CD14-positive monocyte (primary cell): ENCODE measurements around the gene NLRP14. TPM values are rescaled to one million over a fixed set of nuclear protein-coding genes. Genes with fewer than 3 reads are reported as not detected.

ENCODE experiments used
- DNase-seq, 3 donors: peaks; one replicate each; pipeline ENCODE4 v3.0.0-alpha.2; 2011 to 2022
- H2AFZ ChIP-seq: 2 replicates; pipeline ENCODE4 v1.6.0; 2012; ENCODE audit warnings: mild to moderate bottlenecking, low read depth, low read length, inconsistent platforms; ENCODE audit not compliant: insufficient read depth, poor library complexity, severe bottlenecking
- H3K27ac ChIP-seq, 2 donors: 1 replicate in 1 of 2; 2 replicates in 1 of 2; pipeline ENCODE4 v1.5.1; 2012 to 2013; ENCODE audit warnings: low read length in 2 of 2, control low read depth in 1 of 2, inconsistent platforms in 1 of 2, low read depth in 1 of 2, mild to moderate bottlenecking in 1 of 2
- H3K27me3 ChIP-seq, 2 donors: one replicate each; pipeline versions ENCODE4 v1.6.0 to v1.6.1; 2011 to 2013; ENCODE audit warnings: low read length in 2 of 2; ENCODE audit not compliant: control insufficient read depth in 2 of 2, insufficient read depth in 2 of 2
- H3K36me3 ChIP-seq, 2 donors: replicated peaks in 1 of 2; 1 replicate in 1 of 2; 2 replicates in 1 of 2; pipeline versions ENCODE4 v1.5.1 to v1.6.1; 2012 to 2013; ENCODE audit warnings: low read length in 2 of 2, control low read depth in 1 of 2, inconsistent platforms in 1 of 2, mild to moderate bottlenecking in 1 of 2; ENCODE audit not compliant: insufficient read depth in 2 of 2, control insufficient read depth in 1 of 2
- H3K4me1 ChIP-seq, 2 donors: 1 replicate in 1 of 2; 2 replicates in 1 of 2; pipeline versions ENCODE4 v1.5.1 to v1.6.1; 2012 to 2013; ENCODE audit warnings: low read length in 2 of 2, control low read depth in 1 of 2, inconsistent platforms in 1 of 2, mild to moderate bottlenecking in 1 of 2, moderate library complexity in 1 of 2; ENCODE audit not compliant: insufficient read depth in 2 of 2, control insufficient read depth in 1 of 2
- H3K4me2 ChIP-seq: replicated peaks from 2 replicates; pipeline ENCODE3; 2012; ENCODE audit warnings: low read length, moderate library complexity, mild to moderate bottlenecking; ENCODE audit not compliant: poor library complexity, severe bottlenecking; ENCODE audit errors: extremely low read depth
- H3K4me3 ChIP-seq, 3 experiments: fragments of 200-600 bp in 1 of 3; sonication (generic) in 1 of 3; replicated peaks in 1 of 3; 1 replicate in 2 of 3; 2 replicates in 1 of 3; pipeline ENCODE4 v1.5.1; 2011 to 2013; ENCODE audit warnings: low read length in 3 of 3, mild to moderate bottlenecking in 3 of 3, control low read depth in 2 of 3, low read depth in 2 of 3, inconsistent platforms in 1 of 3, moderate library complexity in 1 of 3
- H3K79me2 ChIP-seq: 2 replicates; pipeline ENCODE4 v1.6.0; 2012; ENCODE audit warnings: mild to moderate bottlenecking, control low read depth, inconsistent platforms, low read length, moderate library complexity; ENCODE audit not compliant: insufficient read depth
- H3K9ac ChIP-seq: 2 replicates; pipeline ENCODE4 v1.6.0; 2017; ENCODE audit warnings: low read length, mild to moderate bottlenecking; ENCODE audit not compliant: insufficient read depth, poor library complexity, severe bottlenecking
- H3K9me3 ChIP-seq, 2 donors: replicated peaks in 1 of 2; 1 replicate in 1 of 2; 2 replicates in 1 of 2; pipeline versions ENCODE4 v1.5.1 to v1.6.1; 2012 to 2013; ENCODE audit warnings: low read length in 2 of 2, control low read depth in 1 of 2; ENCODE audit not compliant: control insufficient read depth in 1 of 2, insufficient read depth in 1 of 2
- H4K20me1 ChIP-seq: 2 replicates; pipeline ENCODE4 v1.6.0; 2012; ENCODE audit warnings: mild to moderate bottlenecking, low read length, control low read depth, moderate library complexity; ENCODE audit not compliant: insufficient read depth
- H3K27ac Mint-ChIP-seq, 7 donors: one replicate each; pipeline ENCODE4 v1.8.0; 2020; ENCODE audit warnings: mild to moderate bottlenecking in 7 of 7, mixed read lengths in 7 of 7, moderate library complexity in 6 of 7, inconsistent platforms in 2 of 7
- H3K27me3 Mint-ChIP-seq, 3 donors: one replicate each; pipeline ENCODE4 v1.8.0; 2021 to 2022; ENCODE audit warnings: low read depth in 3 of 3, mild to moderate bottlenecking in 3 of 3, mixed read lengths in 3 of 3, moderate library complexity in 3 of 3, inconsistent platforms in 1 of 3
- H3K36me3 Mint-ChIP-seq, 2 donors: one replicate each; pipeline ENCODE4 v1.8.0; 2020; ENCODE audit warnings: mixed read lengths in 2 of 2, inconsistent platforms in 1 of 2, mild to moderate bottlenecking in 1 of 2
- H3K4me1 Mint-ChIP-seq: one replicate; pipeline ENCODE4 v1.8.0; 2020; ENCODE audit warnings: mild to moderate bottlenecking, mixed read lengths
- H3K4me3 Mint-ChIP-seq, 2 donors: one replicate each; pipeline ENCODE4 v1.8.0; 2020; ENCODE audit warnings: mild to moderate bottlenecking in 2 of 2, mixed read lengths in 2 of 2, moderate library complexity in 1 of 2
- H3K9me3 Mint-ChIP-seq, 7 donors: one replicate each; pipeline ENCODE4 v1.8.0; 2020 to 2022; ENCODE audit warnings: mixed read lengths in 7 of 7, mild to moderate bottlenecking in 6 of 7, moderate library complexity in 6 of 7, inconsistent platforms in 2 of 7
- WGBS: methylation state at CpG from one replicate; pipeline ENCODE4 v1.1.5; 2013; ENCODE audit warnings: missing lambda C conversion rate; ENCODE audit not compliant: insufficient coverage; 5-methylcytosine and 5-hydroxymethylcytosine counted together
- intact Hi-C, 2 donors: fragments of 100-400 bp; cut with micrococcal nuclease; formaldehyde crosslinking; loops; one replicate each; pipeline versions ENCODE4 v1.15.0 to v1.15.1; 2023
- polyA plus RNA-seq, 3 donors: library from polyadenylated mRNA; depleted of rRNA in 1 of 3; unstranded in 2 of 3; stranded (reverse) in 1 of 3; fragments of 300-500 nt in 2 of 3; fragments of >200 nt in 1 of 3; fragmentation: Illumina TruSeq in 2 of 3; gene quantifications; 1 replicate in 2 of 3; 2 replicates in 1 of 3; pipeline ENCODE4 v1.2.3, GENCODE V29; 2012 to 2021
- TF ChIP-seq, protein P1 (sequence below): fragments of 200-600 bp; IDR thresholded peaks from one replicate; pipeline ENCODE4 v1.8.0; 2022; ENCODE audit warnings: antibody characterized with exemption, mild to moderate bottlenecking

The NLRP14 gene
- polyA plus RNA-seq, 3 donors: not detected

DNA sequence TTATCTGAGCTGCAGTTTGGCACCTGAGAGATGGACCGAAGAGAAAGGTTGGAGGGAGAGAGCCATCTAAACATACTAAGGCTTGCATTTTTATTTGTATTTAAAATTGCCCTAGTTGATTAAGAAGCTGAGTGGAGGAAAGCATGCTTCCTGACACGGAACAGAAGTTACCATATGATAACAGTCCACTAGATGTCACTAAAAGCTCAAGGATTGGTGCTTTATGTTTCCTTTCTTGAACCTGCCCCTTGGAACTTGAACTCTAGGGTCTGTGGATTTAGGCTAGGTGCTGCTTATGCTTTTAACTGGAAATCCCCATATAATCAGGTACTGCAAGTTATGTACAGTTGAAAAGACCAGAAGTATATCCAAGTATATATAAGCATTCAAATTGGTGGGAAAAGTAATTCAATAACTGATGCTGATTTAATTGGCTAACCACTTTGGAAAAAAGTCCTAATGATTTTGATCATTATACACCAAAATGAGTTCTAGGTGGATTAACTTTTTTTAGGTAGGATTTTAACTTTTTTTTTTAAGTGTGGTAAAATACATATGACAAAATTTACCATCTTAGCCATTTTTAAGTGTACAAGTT, 78.1 kb downstream of the NLRP14 start:
- Histone ChIP-seq H3K9me3 (no peaks in the 10 kb centered on the region), H3K4me2 (no peak overlapping the region), H3K79me2 (no peaks in the 10 kb centered on the region), H4K20me1 (no peaks in the 10 kb centered on the region), H3K27me3 (peaks cover 0 to 5% of the 10 kb centered on the region in 2 donors), H3K9ac (no peak overlapping the region), H3K4me1 (no peaks in the 10 kb centered on the region), H3K36me3 (no peaks in the 10 kb centered on the region), H3K4me3 (no peak overlapping the region), H2AFZ (no peak overlapping the region), H3K27ac (no peak overlapping the region)
- DNase-seq: peak; percentile 12 to 40 (median 28)
- Mint-ChIP-seq H3K27ac (no peak overlapping the region), H3K4me3 (no peak overlapping the region), H3K27me3 (peaks cover 3 to 13% (median 4%) of the 10 kb centered on the region in 3 donors), H3K9me3 (no peaks in the 10 kb centered on the region), H3K4me1 (no peaks in the 10 kb centered on the region), H3K36me3 (no peaks in the 10 kb centered on the region)
- TF ChIP-seq, protein P1, sequence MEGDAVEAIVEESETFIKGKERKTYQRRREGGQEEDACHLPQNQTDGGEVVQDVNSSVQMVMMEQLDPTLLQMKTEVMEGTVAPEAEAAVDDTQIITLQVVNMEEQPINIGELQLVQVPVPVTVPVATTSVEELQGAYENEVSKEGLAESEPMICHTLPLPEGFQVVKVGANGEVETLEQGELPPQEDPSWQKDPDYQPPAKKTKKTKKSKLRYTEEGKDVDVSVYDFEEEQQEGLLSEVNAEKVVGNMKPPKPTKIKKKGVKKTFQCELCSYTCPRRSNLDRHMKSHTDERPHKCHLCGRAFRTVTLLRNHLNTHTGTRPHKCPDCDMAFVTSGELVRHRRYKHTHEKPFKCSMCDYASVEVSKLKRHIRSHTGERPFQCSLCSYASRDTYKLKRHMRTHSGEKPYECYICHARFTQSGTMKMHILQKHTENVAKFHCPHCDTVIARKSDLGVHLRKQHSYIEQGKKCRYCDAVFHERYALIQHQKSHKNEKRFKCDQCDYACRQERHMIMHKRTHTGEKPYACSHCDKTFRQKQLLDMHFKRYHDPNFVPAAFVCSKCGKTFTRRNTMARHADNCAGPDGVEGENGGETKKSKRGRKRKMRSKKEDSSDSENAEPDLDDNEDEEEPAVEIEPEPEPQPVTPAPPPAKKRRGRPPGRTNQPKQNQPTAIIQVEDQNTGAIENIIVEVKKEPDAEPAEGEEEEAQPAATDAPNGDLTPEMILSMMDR: peak; percentile 62
- intact Hi-C loops: loop anchor here (5.0 to 10.0 kb wide), 4 partner anchors 346 to 596 kb away; no protein-coding TSS in a partner anchor
- WGBS: no CpG with 5 or more reads among the region's 2 CpGs

DNA sequence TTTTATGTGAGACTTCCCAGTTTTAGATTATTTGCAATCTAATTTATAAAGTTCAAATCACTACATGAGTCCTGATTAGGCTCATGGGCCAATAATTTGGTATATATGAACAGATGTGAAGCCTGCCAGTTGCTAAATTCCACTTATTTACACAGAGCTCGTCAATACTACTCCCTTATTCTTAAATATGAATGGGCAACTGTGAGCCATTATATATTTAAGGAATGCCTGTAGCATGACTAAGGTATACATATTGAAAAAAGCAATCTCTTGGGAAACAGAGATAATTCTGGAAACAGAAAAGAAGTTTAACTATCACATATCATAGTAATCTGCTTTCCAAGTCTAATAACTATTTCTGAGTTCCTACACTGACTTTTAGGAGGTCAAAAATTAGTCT, 95.5 kb downstream of the NLRP14 start:
- no peak overlapping the region for H2AFZ ChIP-seq
- H3K4me1 ChIP-seq: no peaks in the 10 kb centered on the region
- H3K79me2 ChIP-seq: no peaks in the 10 kb centered on the region
- DNase-seq: no peak
- Mint-ChIP-seq H3K27ac (no peak overlapping the region), H3K27me3 (peaks cover 1 to 11% (median 8%) of the 10 kb centered on the region in 3 donors), H3K4me3 (no peak overlapping the region), H3K4me1 (no peaks in the 10 kb centered on the region), H3K9me3 (no peaks in the 10 kb centered on the region), H3K36me3 (no peaks in the 10 kb centered on the region)
- H4K20me1 ChIP-seq: no peaks in the 10 kb centered on the region
- no peaks in the 10 kb centered on the region for H3K27me3 ChIP-seq
- H3K27ac ChIP-seq: no peak overlapping the region
- H3K4me2 ChIP-seq: no peak overlapping the region
- H3K4me3 ChIP-seq: no peak overlapping the region
- intact Hi-C loops: no loop called here
- no peaks in the 10 kb centered on the region for H3K36me3 ChIP-seq
- no CpG with 5 or more reads among the region's 1 CpG for WGBS
- TF ChIP-seq, protein P1: no peak
- H3K9ac ChIP-seq: no peak overlapping the region
- no peaks in the 10 kb centered on the region for H3K9me3 ChIP-seq
